Neutrophil (primary cell): Measurements from ENCODE around the gene CTBP2.

ENCODE experiments used
- H3K27ac ChIP-seq: fragments of 200-600 bp; sonication (generic); 2 replicates; pipeline ENCODE4 v1.5.1; 2016; ENCODE audit warnings: mild to moderate bottlenecking, moderate library complexity
- H3K27me3 ChIP-seq: fragments of 200-600 bp; sonication (generic); 2 replicates; pipeline ENCODE4 v1.6.0; 2016; ENCODE audit warnings: mild to moderate bottlenecking
- H3K36me3 ChIP-seq: fragments of 200-600 bp; sonication (generic); 2 replicates; pipeline ENCODE4 v1.5.1; 2017
- H3K4me1 ChIP-seq, 2 experiments: fragments of 200-600 bp in 1 of 2; sonication (generic) in 1 of 2; 1 replicate in 1 of 2; 2 replicates in 1 of 2; pipeline versions ENCODE4 v1.5.1 to v1.6.1; 2013 to 2016; ENCODE audit warnings: low read depth in 1 of 2, low read length in 1 of 2, mild to moderate bottlenecking in 1 of 2, moderate library complexity in 1 of 2; ENCODE audit not compliant: control insufficient read depth in 1 of 2, insufficient read depth in 1 of 2
- H3K4me3 ChIP-seq, 2 experiments: fragments of 200-600 bp in 1 of 2; sonication (generic) in 1 of 2; 1 replicate in 1 of 2; 2 replicates in 1 of 2; pipeline ENCODE4 v1.5.1; 2013 to 2016; ENCODE audit warnings: low read depth in 1 of 2, low read length in 1 of 2, mild to moderate bottlenecking in 1 of 2, moderate library complexity in 1 of 2
- H3K9me3 ChIP-seq: fragments of 200-600 bp; sonication (generic); 2 replicates; pipeline ENCODE4 v1.5.1; 2016
- CTCF ChIP-seq: fragments of 200-600 bp; sonication (generic); IDR thresholded peaks from 2 replicates; pipeline ENCODE4 v1.5.1; 2016; ENCODE audit warnings: antibody characterized with exemption

The CTBP2 gene

GRCh38 chr10:125159486-125159931 lies 854 bp downstream of the CTBP2 start:
- no peak for TF ChIP-seq CTCF
- Histone ChIP-seq H3K4me1 (peaks cover 39 to 45% of the 10 kb centered on the region in 2 experiments), H3K27ac (peak overlapping the region; percentile 94), H3K27me3 (peaks cover 21% of the 10 kb centered on the region), H3K36me3 (no peaks in the 10 kb centered on the region), H3K4me3 (peak overlapping the region; percentile 80 to 87), H3K9me3 (no peaks in the 10 kb centered on the region)

- Histone ChIP-seq H3K27ac (peak overlapping the region; percentile 94), H3K4me1 (peaks cover 44 to 52% of the 10 kb centered on the region in 2 experiments), H3K36me3 (no peaks in the 10 kb centered on the region), H3K9me3 (no peaks in the 10 kb centered on the region), H3K27me3 (peaks cover 20% of the 10 kb centered on the region), H3K4me3 (peak overlapping the region; percentile 80 to 87)
- no peak for TF ChIP-seq CTCF
Observed at GRCh38 chr10:125158601-125159485, 1.5 kb downstream of the CTBP2 start.

- Histone ChIP-seq H3K36me3 (no peaks in the 10 kb centered on the region), H3K27ac (peak overlapping the region; percentile 94), H3K4me3 (peak overlapping the region; percentile 80 to 87), H3K4me1 (peaks cover 44 to 53% of the 10 kb centered on the region in 2 experiments), H3K9me3 (no peaks in the 10 kb centered on the region), H3K27me3 (peaks cover 15% of the 10 kb centered on the region)
- TF ChIP-seq CTCF: no peak
Observed at GRCh38 chr10:125158275-125158600, 2.1 kb downstream of the CTBP2 start.

GRCh38 chr10:125157505-125157904 lies 2.9 kb downstream of the CTBP2 start:
- Histone ChIP-seq H3K9me3 (no peaks in the 10 kb centered on the region), H3K36me3 (no peaks in the 10 kb centered on the region), H3K4me3 (peak overlapping the region; percentile 80 to 87), H3K4me1 (peaks cover 47 to 60% of the 10 kb centered on the region in 2 experiments), H3K27me3 (peaks cover 9% of the 10 kb centered on the region), H3K27ac (peak overlapping the region; percentile 94)
- TF ChIP-seq CTCF: no peak

GRCh38 chr10:125156739-125157480 lies 3.5 kb downstream of the CTBP2 start:
- Histone ChIP-seq H3K4me1 (peaks cover 50 to 63% of the 10 kb centered on the region in 2 experiments), H3K27ac (peak overlapping the region; percentile 94), H3K9me3 (no peaks in the 10 kb centered on the region), H3K36me3 (no peaks in the 10 kb centered on the region), H3K27me3 (peaks cover 3% of the 10 kb centered on the region), H3K4me3 (peak overlapping the region in 1 of 2 experiments; percentile 80)
- TF ChIP-seq CTCF: no peak
